ENCODE results near the gene APOA5.

The APOA5 gene, protein sequence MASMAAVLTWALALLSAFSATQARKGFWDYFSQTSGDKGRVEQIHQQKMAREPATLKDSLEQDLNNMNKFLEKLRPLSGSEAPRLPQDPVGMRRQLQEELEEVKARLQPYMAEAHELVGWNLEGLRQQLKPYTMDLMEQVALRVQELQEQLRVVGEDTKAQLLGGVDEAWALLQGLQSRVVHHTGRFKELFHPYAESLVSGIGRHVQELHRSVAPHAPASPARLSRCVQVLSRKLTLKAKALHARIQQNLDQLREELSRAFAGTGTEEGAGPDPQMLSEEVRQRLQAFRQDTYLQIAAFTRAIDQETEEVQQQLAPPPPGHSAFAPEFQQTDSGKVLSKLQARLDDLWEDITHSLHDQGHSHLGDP

DNA sequence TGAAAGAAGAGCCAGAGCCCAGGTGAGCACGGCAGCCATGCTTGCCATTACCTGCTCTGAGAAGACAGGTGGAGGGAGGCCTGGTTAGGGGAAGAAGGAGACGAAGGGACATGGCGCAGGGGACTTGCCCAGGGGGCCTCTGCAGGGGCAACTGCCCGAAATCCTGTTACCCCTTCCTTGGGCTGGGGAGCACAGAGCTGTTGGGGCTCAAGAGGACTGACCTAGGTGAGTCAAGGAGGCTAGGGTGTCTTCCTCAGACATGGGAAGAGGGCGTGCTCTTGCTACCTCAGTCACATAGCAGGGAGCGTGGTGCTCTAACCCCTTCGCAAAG, at the start of gene APOA5:
TSS of gene APOA5 (minus strand) at position 67 of the 331 bp plus-strand sequence. CDS start at position 48, 19 bp downstream.
- H3K27ac ChIP-seq, result peak within 1 kb of the TSS; percentile 5
- no peak for TF ChIP-seq ZFX (IDR thresholded peaks at IDR 0.05)
- TF ChIP-seq, protein P1, sequence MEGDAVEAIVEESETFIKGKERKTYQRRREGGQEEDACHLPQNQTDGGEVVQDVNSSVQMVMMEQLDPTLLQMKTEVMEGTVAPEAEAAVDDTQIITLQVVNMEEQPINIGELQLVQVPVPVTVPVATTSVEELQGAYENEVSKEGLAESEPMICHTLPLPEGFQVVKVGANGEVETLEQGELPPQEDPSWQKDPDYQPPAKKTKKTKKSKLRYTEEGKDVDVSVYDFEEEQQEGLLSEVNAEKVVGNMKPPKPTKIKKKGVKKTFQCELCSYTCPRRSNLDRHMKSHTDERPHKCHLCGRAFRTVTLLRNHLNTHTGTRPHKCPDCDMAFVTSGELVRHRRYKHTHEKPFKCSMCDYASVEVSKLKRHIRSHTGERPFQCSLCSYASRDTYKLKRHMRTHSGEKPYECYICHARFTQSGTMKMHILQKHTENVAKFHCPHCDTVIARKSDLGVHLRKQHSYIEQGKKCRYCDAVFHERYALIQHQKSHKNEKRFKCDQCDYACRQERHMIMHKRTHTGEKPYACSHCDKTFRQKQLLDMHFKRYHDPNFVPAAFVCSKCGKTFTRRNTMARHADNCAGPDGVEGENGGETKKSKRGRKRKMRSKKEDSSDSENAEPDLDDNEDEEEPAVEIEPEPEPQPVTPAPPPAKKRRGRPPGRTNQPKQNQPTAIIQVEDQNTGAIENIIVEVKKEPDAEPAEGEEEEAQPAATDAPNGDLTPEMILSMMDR (conservative IDR thresholded peaks at IDR 0.05), result no peak

DNA sequence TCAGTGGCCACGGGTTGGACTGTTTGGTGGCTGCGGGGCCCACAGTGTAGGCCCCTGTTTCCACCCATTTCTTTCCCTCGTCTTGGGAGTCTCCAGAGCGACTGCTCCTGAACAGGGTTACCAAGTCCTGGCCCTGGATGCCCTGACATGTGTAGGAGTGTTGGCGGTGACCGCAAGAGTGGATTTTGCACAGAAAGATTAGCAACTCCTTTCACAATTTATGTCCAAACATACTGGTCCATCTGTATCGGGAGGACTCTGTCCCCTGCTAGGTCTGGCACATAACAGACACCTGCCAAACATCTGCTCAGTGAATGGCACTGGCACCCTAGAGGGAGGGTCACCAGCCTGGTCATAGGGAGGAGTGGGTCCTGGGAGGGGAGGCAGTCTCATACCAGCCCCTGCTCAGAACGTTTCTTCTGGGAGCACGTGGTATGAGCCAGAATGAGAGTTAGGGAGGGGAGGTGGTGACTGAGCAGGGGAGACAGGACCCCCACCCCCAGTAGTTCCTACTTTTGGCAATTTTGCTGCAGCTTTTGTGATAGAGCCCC, 49.1 kb upstream of the APOA5 start:
- H3K27ac ChIP-seq, result no peak overlapping the region

DNA sequence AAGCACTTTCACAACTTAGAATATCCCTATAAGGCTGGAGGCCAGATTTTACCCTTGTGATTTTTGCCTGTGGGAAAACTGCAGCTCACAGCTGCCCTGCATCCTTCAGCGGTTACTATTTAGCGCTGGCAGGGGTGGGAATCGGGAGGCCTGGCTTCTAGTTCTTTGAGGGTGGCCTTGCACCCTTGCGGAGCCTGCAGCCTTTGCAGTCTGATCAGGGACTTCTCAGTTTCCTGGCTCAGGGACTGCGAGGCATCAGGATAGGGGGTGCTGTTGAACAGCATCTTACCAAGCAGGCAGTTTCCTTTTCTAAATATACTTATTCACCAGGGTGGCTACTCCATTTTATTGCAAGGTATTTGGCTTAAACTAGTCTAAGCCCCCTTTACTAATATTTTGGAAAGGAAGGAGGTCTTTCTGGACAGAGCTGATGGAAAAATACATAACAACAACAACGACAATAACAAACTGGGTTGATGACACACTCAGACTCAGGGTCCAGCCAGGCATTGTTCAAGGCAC, 48.6 kb upstream of the APOA5 start:
- H3K27ac ChIP-seq, result no peak overlapping the region
- no peak for TF ChIP-seq ZFX (IDR thresholded peaks at IDR 0.05)
- TF ChIP-seq, protein P1 (conservative IDR thresholded peaks at IDR 0.05), result no peak

More for the DNA sequence above, 49.1 kb upstream of the APOA5 start:
- TF ChIP-seq ZFX (IDR thresholded peaks at IDR 0.05), result no peak
- TF ChIP-seq, protein P1 (conservative IDR thresholded peaks at IDR 0.05), result no peak

DNA sequence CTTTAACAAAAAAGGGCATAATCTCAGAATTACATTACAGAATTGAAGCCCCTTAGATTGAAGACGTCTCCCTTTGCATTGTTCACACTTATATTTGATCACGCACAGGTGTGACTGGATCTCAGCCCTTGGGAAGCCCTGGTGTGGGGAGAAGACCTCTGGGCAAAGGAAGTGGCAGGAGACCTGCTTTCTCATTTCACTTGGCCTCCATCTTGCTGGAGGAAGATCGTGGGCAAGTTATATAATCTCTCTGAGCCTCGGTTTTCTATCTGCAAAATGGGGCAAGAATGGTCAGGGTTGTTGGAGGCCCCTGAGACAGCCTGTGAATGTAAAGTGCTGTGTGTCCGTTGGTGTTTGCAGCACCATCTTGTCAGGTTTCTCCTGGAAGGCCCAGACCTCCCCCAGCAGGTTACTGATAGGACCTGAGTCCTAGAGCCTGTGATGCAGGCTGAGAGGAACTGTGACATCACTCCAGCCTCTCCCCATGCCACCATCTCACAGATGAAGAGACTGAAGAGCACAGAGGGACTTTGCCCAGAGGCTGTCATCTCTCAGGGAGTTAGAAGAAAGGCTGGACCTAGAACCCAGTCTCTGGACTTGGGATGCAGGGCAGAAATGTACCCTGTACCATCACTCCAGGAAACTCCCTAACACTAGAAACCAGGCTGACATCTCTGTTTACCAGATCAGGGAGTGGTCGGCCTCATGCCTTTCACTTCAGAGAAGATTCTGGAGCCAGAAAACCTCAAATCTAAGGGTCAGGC, 46.8 kb upstream of the APOA5 start:
- H3K27ac ChIP-seq, result no peak overlapping the region
- TF ChIP-seq, protein P1 (conservative IDR thresholded peaks at IDR 0.05), result no peak
- TF ChIP-seq ZFX (IDR thresholded peaks at IDR 0.05), result no peak

DNA sequence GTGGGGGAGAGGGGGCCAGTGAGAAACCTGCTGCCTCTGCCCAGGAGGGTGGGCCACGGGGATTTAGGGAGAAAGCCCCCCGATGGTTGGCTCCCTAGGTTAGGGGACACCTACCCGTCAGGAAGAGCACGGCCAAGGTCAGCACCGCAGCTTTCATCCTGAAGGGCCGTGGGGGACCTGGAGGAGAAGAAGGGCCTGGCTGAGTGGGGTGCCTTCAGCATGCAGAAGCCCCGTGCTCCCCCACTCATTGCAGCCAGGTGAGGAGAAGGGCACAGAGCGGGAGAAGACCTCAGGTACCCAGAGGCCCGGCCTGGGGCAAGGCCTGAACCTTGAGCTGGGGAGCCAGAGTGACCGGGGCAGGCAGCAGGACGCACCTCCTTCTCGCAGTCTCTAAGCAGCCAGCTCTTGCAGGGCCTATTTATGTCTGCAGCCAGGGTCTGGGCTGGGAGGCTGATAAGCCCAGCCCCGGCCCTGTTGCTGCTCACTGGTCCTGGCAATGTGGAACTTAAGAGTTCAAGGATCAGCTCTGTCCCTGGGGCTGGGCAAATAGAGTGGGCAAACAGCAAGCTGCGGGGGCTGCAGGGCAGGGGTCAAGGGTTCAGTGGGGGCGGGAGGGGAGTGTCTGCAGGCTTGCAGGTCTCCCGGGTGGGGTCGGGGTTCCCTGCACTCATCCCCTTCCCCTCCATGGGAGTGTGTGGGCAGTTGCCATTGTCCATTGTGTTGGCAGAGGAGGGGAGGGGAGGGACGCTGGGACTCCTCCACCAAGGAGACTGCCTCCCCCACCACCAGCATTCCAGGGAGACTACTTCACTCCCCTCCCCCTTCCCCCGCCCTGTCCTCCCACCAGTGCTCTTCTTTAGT, 45.8 kb upstream of the APOA5 start, which contains the start of gene APOA1:
TSS of gene APOA1 (minus strand) at position 392 of the 861 bp plus-strand sequence. CDS start at position 157, 235 bp downstream.
- H3K27ac ChIP-seq, result peak within 1 kb of the TSS; percentile 63
- no peak for TF ChIP-seq ZFX (IDR thresholded peaks at IDR 0.05)
- TF ChIP-seq, protein P1 (conservative IDR thresholded peaks at IDR 0.05), result no peak

DNA sequence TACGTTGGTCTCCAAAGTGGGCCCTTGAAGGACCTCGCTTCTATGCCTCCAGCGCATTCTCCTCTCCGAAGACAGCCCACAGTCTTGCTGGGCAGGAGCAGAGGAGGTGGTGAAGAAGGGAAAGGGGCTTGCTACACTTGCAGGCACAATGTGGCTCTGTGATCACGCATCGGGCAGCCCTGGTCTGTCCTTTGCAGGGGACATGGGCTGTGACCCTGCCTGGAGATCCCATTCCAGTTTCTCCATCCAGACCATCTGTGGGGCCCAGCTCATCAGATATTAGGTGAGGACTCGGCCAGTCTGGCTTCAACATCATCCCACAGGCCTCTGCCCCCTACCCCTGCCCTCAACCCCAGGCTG, 44.9 kb upstream of the APOA5 start:
- TF ChIP-seq, protein P1 (conservative IDR thresholded peaks at IDR 0.05), result no peak
- H3K27ac ChIP-seq, result peak overlapping the region; percentile 63; the same call in 1 of the 2 replicates

All from C4-2B (cell line).